ENCODE data around the gene RPL7A.
A peak's percentile ranks its signal among the peaks of the same experiment; 100 is the strongest.
"Not testable (repeated sequence)": the region's sequence is repeated elsewhere in the genome, so short reads cannot be mapped to it uniquely, and the experiment has no call there.

The RPL7A gene

GRCh38 chr9:133329306-133330156 lies 18.5 kb upstream of the RPL7A start:
- DNase-seq: not testable (repeated sequence)

GRCh38 chr9:133331221-133331620 lies 16.8 kb upstream of the RPL7A start:
- no peak for DNase-seq

- no peak for DNase-seq
Observed at GRCh38 chr9:133331641-133332380, 16.2 kb upstream of the RPL7A start.

- DNase-seq: no peak
Observed at GRCh38 chr9:133332381-133332730, 15.7 kb upstream of the RPL7A start.

GRCh38 chr9:133333011-133333410 lies 15.0 kb upstream of the RPL7A start:
- no peak for DNase-seq

- no peak for DNase-seq
Observed at GRCh38 chr9:133333566-133333965, 14.5 kb upstream of the RPL7A start.

GRCh38 chr9:133334161-133334560 lies 13.9 kb upstream of the RPL7A start:
- no peak for DNase-seq

- DNase-seq: peak; percentile 9
Observed at GRCh38 chr9:133334888-133335287, 13.1 kb upstream of the RPL7A start.

- peak; percentile 82 for DNase-seq
Observed at GRCh38 chr9:133335924-133336811, 11.8 kb upstream of the RPL7A start, which contains the start of gene SURF6. Gene SURF6 (minus strand): TSS chr9:133336188. CDS start chr9:133336132, 56 bp downstream.

- no peak for DNase-seq
Observed at GRCh38 chr9:133339641-133340040, 8.4 kb upstream of the RPL7A start.

GRCh38 chr9:133340256-133340655 lies 7.8 kb upstream of the RPL7A start:
- DNase-seq: peak; percentile 12

GRCh38 chr9:133340916-133341315 lies 7.1 kb upstream of the RPL7A start:
- DNase-seq: no peak

GRCh38 chr9:133341369-133342068 lies 6.5 kb upstream of the RPL7A start:
- DNase-seq: peak; percentile 85

GRCh38 chr9:133342069-133342406 lies 6.0 kb upstream of the RPL7A start:
- DNase-seq: no peak

GRCh38 chr9:133342570-133342969 lies 5.4 kb upstream of the RPL7A start:
- DNase-seq: no peak

- DNase-seq: no peak
Observed at GRCh38 chr9:133344071-133344470, 3.9 kb upstream of the RPL7A start.

GRCh38 chr9:133344979-133345378 lies 3.0 kb upstream of the RPL7A start:
- DNase-seq: no peak

GRCh38 chr9:133345596-133345995 lies 2.4 kb upstream of the RPL7A start:
- no peak for DNase-seq

- DNase-seq: no peak
Observed at GRCh38 chr9:133346021-133346785, 1.8 kb upstream of the RPL7A start.

GRCh38 chr9:133347515-133347984 lies 468 bp upstream of the RPL7A start:
- peak; percentile 29 for DNase-seq

GRCh38 chr9:133348718-133349573 lies 928 bp downstream of the RPL7A start:
- DNase-seq: no peak

Data from MV-4-11 (cell line).